Coronary artery (tissue), 2 donors: ENCODE results near the gene SESN2.

Experiments used
- DNase-seq: peaks from one replicate; pipeline ENCODE4 v3.0.0-alpha.2; 2017; ENCODE audit warnings: low spot score
- H3K27ac ChIP-seq, 2 donors: fragments of 200-600 bp; sonication (generic); one replicate each; pipeline ENCODE4 v1.5.1; 2016 to 2019
- H3K4me3 ChIP-seq: fragments of 200-600 bp; sonication (generic); 2 replicates; pipeline ENCODE4 v1.5.1; 2016; ENCODE audit warnings: mild to moderate bottlenecking, moderate library complexity
- TF ChIP-seq, protein P1 (sequence below): fragments of 200-600 bp; sonication (generic); IDR thresholded peaks from one replicate; pipeline ENCODE4 v1.5.1; 2019; ENCODE audit warnings: antibody characterized with exemption

The SESN2 gene

DNA sequence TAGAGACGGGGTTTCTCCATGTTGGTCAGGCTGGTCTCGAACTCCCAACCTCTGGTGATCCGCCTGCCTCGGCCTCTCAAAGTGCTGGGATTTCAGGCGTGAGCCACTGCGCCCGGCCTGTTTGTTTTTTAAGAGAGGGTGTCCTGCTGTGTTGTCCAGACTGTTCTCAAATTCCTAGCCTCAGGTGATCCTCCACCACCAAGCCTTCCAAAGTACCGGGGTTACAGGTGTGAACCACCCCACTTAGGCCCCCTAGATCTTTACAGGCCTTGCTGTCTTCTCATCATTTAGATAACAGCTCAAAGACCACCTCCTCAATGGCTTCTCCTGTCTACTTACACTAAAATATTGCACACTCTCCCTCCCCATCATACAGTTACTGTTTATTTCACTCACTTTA, 6.3 kb downstream of the SESN2 start:
- DNase-seq = no peak
- TF ChIP-seq, protein P1, sequence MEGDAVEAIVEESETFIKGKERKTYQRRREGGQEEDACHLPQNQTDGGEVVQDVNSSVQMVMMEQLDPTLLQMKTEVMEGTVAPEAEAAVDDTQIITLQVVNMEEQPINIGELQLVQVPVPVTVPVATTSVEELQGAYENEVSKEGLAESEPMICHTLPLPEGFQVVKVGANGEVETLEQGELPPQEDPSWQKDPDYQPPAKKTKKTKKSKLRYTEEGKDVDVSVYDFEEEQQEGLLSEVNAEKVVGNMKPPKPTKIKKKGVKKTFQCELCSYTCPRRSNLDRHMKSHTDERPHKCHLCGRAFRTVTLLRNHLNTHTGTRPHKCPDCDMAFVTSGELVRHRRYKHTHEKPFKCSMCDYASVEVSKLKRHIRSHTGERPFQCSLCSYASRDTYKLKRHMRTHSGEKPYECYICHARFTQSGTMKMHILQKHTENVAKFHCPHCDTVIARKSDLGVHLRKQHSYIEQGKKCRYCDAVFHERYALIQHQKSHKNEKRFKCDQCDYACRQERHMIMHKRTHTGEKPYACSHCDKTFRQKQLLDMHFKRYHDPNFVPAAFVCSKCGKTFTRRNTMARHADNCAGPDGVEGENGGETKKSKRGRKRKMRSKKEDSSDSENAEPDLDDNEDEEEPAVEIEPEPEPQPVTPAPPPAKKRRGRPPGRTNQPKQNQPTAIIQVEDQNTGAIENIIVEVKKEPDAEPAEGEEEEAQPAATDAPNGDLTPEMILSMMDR = no peak
- Histone ChIP-seq H3K4me3 (no peak overlapping the region), H3K27ac (no peak overlapping the region)

DNA sequence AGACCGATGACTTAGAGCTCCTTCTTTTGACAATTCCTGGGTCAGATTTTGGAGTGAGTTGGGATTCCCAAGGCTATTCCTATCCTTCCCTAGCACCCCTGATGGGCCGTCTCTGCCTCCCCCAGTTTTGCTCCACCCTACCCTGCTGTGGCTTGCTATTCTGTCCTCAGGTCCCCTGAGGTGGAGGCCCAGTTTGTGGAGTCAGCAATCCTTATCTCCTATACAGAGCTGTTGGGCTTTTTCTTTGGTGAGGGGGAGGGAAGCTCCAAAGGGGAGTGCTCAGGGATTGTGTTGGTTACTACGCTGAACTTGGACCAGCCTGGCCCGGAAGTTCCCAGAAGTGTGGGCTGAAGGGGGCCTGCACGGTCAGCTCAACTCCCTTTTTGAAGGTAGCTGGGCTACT, 7.6 kb downstream of the SESN2 start:
- TF ChIP-seq, protein P1 = no peak
- Histone ChIP-seq H3K27ac (no peak overlapping the region), H3K4me3 (no peak overlapping the region)
- DNase-seq = no peak

DNA sequence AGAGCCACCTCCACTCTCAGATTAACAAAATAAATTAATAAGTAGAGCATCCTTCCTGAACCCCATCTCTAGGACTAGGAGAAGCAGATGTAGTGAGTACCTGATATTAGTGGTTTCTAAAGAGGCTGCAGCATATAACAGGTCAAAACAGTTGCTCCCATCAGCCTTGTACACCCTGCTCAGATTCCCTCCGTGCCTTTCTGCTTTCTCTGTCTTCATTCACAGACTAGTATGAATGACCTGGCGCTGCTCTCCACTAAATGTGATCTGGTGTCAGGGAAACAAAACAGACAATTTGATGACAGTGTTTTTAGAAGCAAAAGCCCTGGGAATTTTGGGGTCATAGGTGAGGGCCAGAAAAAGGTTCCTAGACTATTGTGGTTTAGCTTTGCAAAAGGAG, 8.3 kb downstream of the SESN2 start:
- Histone ChIP-seq H3K27ac (no peak overlapping the region), H3K4me3 (no peak overlapping the region)
- DNase-seq = no peak
- TF ChIP-seq, protein P1 = no peak

DNA sequence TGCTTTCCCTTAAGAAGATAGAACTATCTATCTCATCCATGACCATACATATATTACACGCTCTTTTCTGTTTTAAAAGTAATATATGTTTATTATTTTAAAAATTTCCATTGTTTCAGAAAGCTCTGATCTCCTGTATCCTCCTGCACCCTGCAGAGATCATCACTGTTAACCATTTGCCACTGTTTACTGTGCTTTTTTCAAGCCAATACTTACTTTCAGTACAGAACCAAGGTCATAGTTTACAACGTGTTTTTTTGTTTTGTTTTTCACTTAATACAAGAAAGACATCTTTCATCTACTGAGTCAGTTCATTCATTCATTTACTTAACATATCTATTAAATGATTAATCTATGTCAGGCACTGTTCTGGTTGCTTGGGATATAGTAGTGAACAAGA, 10.2 kb downstream of the SESN2 start:
- no peak for DNase-seq
- Histone ChIP-seq H3K27ac (no peak overlapping the region), H3K4me3 (no peak overlapping the region)
- TF ChIP-seq, protein P1 = no peak

DNA sequence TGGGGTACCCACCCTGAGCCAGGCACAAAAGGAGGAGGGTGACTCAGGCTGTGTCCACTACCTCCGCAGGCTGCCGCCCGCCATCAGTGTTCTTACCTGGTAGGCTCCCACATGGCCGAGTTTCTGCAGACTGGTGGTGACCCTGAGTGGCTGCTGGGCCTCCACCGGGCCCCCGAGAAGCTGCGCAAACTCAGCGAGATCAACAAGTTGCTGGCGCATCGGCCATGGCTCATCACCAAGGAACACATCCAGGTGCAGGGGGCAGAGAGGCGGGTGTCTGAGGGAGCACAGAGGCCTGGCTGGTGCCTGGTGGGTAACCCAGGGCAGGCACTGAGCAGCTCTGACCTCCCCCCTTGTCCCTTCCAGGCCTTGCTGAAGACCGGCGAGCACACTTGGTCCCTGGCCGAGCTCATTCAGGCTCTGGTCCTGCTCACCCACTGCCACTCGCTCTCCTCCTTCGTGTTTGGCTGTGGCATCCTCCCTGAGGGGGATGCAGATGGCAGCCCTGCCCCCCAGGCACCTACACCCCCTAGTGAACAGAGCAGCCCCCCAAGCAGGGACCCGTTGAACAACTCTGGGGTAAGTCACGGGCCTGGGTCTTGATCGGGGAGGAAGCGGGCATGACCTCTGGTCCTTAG, 13.0 kb downstream of the SESN2 start:
- TF ChIP-seq, protein P1 = no peak
- no peak for DNase-seq
- Histone ChIP-seq H3K27ac (no peak overlapping the region), H3K4me3 (no peak overlapping the region)

DNA sequence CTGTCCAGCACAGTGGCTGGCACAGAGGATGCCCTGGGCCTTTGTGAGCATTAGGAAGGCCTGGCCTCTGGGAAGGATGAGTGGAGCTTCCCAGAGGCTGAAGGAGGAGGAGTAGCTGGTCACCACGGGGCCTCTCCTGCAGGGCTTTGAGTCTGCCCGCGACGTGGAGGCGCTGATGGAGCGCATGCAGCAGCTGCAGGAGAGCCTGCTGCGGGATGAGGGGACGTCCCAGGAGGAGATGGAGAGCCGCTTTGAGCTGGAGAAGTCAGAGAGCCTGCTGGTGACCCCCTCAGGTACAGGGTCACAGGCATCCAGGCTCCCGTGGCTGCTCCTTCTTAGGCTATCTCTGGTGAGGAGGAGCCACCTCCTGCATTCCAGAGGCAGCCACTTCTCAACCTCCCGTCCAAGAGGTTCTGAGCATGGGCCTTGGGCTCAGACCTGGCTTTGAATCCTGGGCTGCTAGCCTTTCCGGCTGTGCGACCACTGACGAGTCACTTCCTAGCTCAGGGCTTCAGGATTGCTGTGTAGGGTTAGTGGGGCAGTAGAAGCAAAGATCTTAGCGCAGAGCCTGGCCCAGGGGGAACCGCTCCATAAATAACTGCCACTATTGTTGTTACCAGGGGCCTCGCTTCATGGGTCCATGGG, 14.0 kb downstream of the SESN2 start:
- TF ChIP-seq, protein P1 = no peak
- Histone ChIP-seq H3K4me3 (no peak overlapping the region), H3K27ac (no peak overlapping the region)
- DNase-seq = no peak

DNA sequence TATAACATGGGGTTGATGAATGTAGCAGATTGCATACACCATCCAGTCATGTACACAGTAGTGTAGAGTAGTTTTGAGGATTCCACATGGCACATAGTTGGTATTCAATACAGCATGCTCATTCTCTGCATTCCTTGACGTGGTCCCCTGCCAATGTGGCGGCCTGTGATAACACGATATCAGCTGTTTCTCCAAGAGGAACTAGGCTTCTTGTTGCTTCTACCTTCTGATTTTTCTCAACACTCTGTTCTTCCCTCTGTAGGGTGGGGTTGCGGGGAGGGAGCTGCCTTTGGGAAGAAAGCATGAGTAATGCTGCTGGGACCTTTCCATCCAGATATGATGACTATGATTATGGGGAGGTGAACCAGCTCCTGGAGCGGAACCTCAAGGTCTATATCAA, 19.4 kb downstream of the SESN2 start:
- no peak overlapping the region for H3K27ac ChIP-seq
- H3K4me3 ChIP-seq = no peak overlapping the region
- no peak for DNase-seq
- TF ChIP-seq, protein P1 = no peak
